Activated T-helper 17 cell treated with anti-CD3 and anti-CD28 coated beads, Interleukin-2, amount 50 U/mL, for 72 hours (primary cell): Measurements from ENCODE around the gene KRT24. TPM values are rescaled to one million over a fixed set of nuclear protein-coding genes. Genes with fewer than 3 reads are reported as not detected.

Experiments
- ATAC-seq: fragments of 150-1000 bp; cut with Tn5 transposase; replicated peaks from 2 replicates; pipeline ENCODE4 v1.10.0; 2021; ENCODE audit warnings: mild to moderate bottlenecking, moderate library complexity
- H3K27ac Mint-ChIP-seq: one replicate; pipeline ENCODE4 v1.8.0; 2022; ENCODE audit warnings: mixed read lengths
- H3K27me3 Mint-ChIP-seq: one replicate; pipeline ENCODE4 v1.8.0; 2022; ENCODE audit warnings: mixed read lengths
- H3K36me3 Mint-ChIP-seq: one replicate; pipeline ENCODE4 v1.8.0; 2022; ENCODE audit warnings: low read depth, mild to moderate bottlenecking, mixed read lengths
- H3K4me1 Mint-ChIP-seq: one replicate; pipeline ENCODE4 v1.8.0; 2022; ENCODE audit warnings: mixed read lengths
- H3K4me3 Mint-ChIP-seq: one replicate; pipeline ENCODE4 v1.8.0; 2022; ENCODE audit warnings: mild to moderate bottlenecking, mixed read lengths
- H3K9me3 Mint-ChIP-seq: one replicate; pipeline ENCODE4 v1.8.0; 2022; ENCODE audit warnings: mixed read lengths
- total RNA-seq, 2 donors: library from RNA; stranded (reverse); gene quantifications; one replicate each; pipeline ENCODE4 v1.2.3, GENCODE V29; 2022

Gene KRT24
- total RNA-seq, 2 donors from 2014 or later = not detected

- no peak for ATAC-seq
- no peaks in the 10 kb centered on the region for H3K36me3 Mint-ChIP-seq
- H3K4me3 Mint-ChIP-seq = no peak overlapping the region
- peaks cover 14% of the 10 kb centered on the region for H3K27me3 Mint-ChIP-seq
- H3K9me3 Mint-ChIP-seq = no peaks in the 10 kb centered on the region
- no peaks in the 10 kb centered on the region for H3K4me1 Mint-ChIP-seq
- H3K27ac Mint-ChIP-seq = no peak overlapping the region
These were observed 4.2 kb upstream of the KRT24 start for GRCh38 chr17:40707745-40708144.

DNA sequence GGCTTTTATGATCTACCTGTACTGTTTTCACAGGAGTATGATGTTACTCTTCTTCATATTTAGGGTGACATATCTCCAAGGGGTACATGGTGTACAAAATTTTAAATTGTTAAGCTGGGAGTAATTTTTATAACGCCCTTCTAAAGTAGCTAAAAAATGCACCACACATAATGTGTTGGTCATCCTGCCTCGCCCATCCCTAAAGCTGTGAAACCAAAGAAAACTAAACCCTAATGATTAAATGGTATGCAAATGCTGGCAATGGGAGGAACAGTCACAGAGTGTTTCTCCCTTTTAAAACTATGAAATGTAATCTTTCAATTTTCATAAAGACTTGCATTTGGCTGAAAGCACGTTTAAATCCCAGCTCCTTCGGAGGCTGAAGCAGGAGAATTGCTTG lies 2.0 kb upstream of the KRT24 start:
- H3K36me3 Mint-ChIP-seq = no peaks in the 10 kb centered on the region
- ATAC-seq = no peak
- H3K4me1 Mint-ChIP-seq = no peaks in the 10 kb centered on the region
- H3K4me3 Mint-ChIP-seq = no peak overlapping the region
- no peak overlapping the region for H3K27ac Mint-ChIP-seq
- H3K27me3 Mint-ChIP-seq = peaks cover 15% of the 10 kb centered on the region
- H3K9me3 Mint-ChIP-seq = no peaks in the 10 kb centered on the region

GRCh38 chr17:40702271-40702670 lies 1.3 kb downstream of the KRT24 start:
- H3K27me3 Mint-ChIP-seq = peaks cover 16% of the 10 kb centered on the region
- ATAC-seq = no peak
- H3K36me3 Mint-ChIP-seq = no peaks in the 10 kb centered on the region
- H3K4me1 Mint-ChIP-seq = no peaks in the 10 kb centered on the region
- H3K9me3 Mint-ChIP-seq = no peaks in the 10 kb centered on the region
- no peak overlapping the region for H3K27ac Mint-ChIP-seq
- no peak overlapping the region for H3K4me3 Mint-ChIP-seq

DNA sequence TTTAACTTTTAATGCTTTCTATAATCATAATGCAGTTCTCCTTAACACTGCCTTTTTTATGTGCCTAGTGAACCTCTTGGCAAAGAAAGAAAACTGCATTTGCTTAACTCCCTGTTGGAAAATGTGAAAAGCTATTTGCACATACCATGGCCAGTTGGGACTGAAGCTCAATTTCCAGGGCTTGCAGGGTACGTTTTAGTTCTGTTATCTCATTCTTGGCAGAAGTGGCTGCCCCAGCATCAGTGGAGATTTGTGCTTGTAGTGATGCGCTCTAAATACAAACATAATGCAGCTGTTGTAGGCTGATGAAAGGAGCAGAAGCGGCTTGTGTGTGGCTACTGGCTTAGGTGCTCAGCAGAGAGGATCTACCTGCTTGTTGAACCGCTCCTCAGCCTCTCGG lies 3.7 kb downstream of the KRT24 start:
- H3K4me1 Mint-ChIP-seq = peaks cover 3% of the 10 kb centered on the region
- H3K36me3 Mint-ChIP-seq = no peaks in the 10 kb centered on the region
- no peak for ATAC-seq
- H3K27ac Mint-ChIP-seq = no peak overlapping the region
- H3K9me3 Mint-ChIP-seq = no peaks in the 10 kb centered on the region
- H3K27me3 Mint-ChIP-seq = peaks cover 20% of the 10 kb centered on the region
- H3K4me3 Mint-ChIP-seq = no peak overlapping the region

DNA sequence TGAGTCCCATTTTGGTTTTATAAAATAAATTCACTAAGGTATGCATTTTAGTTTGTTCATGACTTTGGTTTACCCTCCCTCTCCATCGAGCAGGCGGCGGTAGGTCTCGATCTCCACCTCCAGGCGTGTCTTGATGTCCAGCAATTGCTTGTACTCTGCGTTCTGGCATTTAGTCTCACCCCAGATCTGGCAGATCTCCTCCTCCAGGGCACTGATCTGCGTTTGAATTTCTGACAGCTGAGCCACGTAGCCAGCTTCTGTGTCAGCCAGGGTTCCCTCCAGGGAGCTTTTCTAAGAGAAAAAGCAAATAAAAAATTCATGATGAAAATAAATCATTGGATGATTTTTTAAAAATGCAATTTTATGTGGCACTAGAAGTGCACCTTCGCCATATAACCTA lies 4.2 kb downstream of the KRT24 start:
- Mint-ChIP-seq H3K4me3 (no peak overlapping the region), H3K27me3 (peaks cover 16% of the 10 kb centered on the region), H3K4me1 (peaks cover 3% of the 10 kb centered on the region), H3K36me3 (no peaks in the 10 kb centered on the region), H3K27ac (no peak overlapping the region), H3K9me3 (no peaks in the 10 kb centered on the region)
- no peak for ATAC-seq

GRCh38 chr17:40697297-40697696 lies 6.3 kb downstream of the KRT24 start:
- no peak overlapping the region for H3K4me3 Mint-ChIP-seq
- no peak for ATAC-seq
- H3K27ac Mint-ChIP-seq = no peak overlapping the region
- H3K27me3 Mint-ChIP-seq = peaks cover 10% of the 10 kb centered on the region
- H3K36me3 Mint-ChIP-seq = no peaks in the 10 kb centered on the region
- peaks cover 3% of the 10 kb centered on the region for H3K4me1 Mint-ChIP-seq
- H3K9me3 Mint-ChIP-seq = no peaks in the 10 kb centered on the region

- H3K27ac Mint-ChIP-seq = no peak overlapping the region
- H3K36me3 Mint-ChIP-seq = no peaks in the 10 kb centered on the region
- ATAC-seq = no peak
- H3K9me3 Mint-ChIP-seq = no peaks in the 10 kb centered on the region
- H3K27me3 Mint-ChIP-seq = peaks cover 13% of the 10 kb centered on the region
- no peak overlapping the region for H3K4me3 Mint-ChIP-seq
- H3K4me1 Mint-ChIP-seq = peaks cover 3% of the 10 kb centered on the region
These were observed 6.9 kb downstream of the KRT24 start for GRCh38 chr17:40696651-40697072.

GRCh38 chr17:40695874-40696472 lies 7.6 kb downstream of the KRT24 start:
- no peak overlapping the region for H3K27ac Mint-ChIP-seq
- H3K36me3 Mint-ChIP-seq = no peaks in the 10 kb centered on the region
- no peaks in the 10 kb centered on the region for H3K9me3 Mint-ChIP-seq
- ATAC-seq = no peak
- peaks cover 3% of the 10 kb centered on the region for H3K4me1 Mint-ChIP-seq
- no peak overlapping the region for H3K4me3 Mint-ChIP-seq
- peaks cover 14% of the 10 kb centered on the region for H3K27me3 Mint-ChIP-seq

GRCh38 chr17:40694584-40694983 lies 9.0 kb downstream of the KRT24 start:
- H3K4me3 Mint-ChIP-seq = no peak overlapping the region
- H3K27me3 Mint-ChIP-seq = peaks cover 14% of the 10 kb centered on the region
- no peak for ATAC-seq
- no peaks in the 10 kb centered on the region for H3K36me3 Mint-ChIP-seq
- peaks cover 3% of the 10 kb centered on the region for H3K4me1 Mint-ChIP-seq
- H3K9me3 Mint-ChIP-seq = no peaks in the 10 kb centered on the region
- H3K27ac Mint-ChIP-seq = no peak overlapping the region

DNA sequence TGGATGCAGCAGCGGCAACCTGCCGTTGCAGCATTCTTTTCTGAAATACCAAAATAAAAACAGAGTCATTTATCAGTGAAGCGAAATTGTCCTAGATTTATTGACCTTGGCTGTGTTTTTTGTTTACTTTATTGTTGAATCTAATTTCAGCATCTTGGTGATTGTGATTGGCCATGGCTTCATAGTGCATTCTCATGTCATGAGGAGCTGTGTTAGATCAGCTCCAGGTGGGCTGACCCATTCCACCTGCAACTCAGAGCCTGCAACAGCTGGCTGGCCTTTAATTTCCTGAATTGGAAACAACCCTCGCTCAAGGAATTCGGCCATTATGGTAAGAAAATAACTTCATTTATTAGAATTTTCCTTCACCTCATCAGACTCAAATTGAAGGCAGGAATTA lies 16.4 kb downstream of the KRT24 start:
- Mint-ChIP-seq H3K9me3 (no peaks in the 10 kb centered on the region), H3K27ac (no peak overlapping the region), H3K27me3 (peaks cover 4% of the 10 kb centered on the region), H3K4me3 (no peak overlapping the region), H3K36me3 (no peaks in the 10 kb centered on the region), H3K4me1 (no peaks in the 10 kb centered on the region)
- ATAC-seq = no peak

DNA sequence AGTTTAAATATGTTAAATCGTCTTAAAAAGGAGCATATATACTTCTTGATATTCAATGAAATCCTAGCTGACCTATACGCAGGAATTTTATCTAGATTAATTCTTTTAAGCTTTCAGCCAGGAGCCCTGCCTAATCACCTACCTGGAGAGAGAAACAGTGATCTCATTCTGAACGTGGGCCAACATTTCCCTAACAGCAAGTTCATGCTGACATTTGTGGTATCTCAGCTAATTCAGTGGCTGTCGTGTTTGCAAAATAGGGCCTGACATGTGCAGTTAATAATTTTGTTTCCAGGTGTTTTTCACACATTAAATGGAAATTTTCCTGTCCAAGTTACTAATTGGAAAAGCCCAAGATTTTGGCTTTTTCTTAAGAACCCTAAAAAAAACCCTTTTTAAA lies 17.4 kb downstream of the KRT24 start:
- no peak for ATAC-seq
- Mint-ChIP-seq H3K4me3 (no peak overlapping the region), H3K27ac (no peak overlapping the region), H3K9me3 (no peaks in the 10 kb centered on the region), H3K36me3 (no peaks in the 10 kb centered on the region), H3K4me1 (no peaks in the 10 kb centered on the region), H3K27me3 (no peaks in the 10 kb centered on the region)

- H3K4me3 Mint-ChIP-seq = no peak overlapping the region
- H3K27ac Mint-ChIP-seq = no peak overlapping the region
- H3K36me3 Mint-ChIP-seq = no peaks in the 10 kb centered on the region
- no peaks in the 10 kb centered on the region for H3K4me1 Mint-ChIP-seq
- H3K9me3 Mint-ChIP-seq = no peaks in the 10 kb centered on the region
- ATAC-seq = no peak
- H3K27me3 Mint-ChIP-seq = peaks cover 17% of the 10 kb centered on the region
These were observed 22.6 kb downstream of the KRT24 start for GRCh38 chr17:40680998-40681397.

GRCh38 chr17:40679523-40679907 lies 24.0 kb downstream of the KRT24 start:
- Mint-ChIP-seq H3K9me3 (no peaks in the 10 kb centered on the region), H3K27ac (no peak overlapping the region), H3K4me3 (no peak overlapping the region), H3K4me1 (no peaks in the 10 kb centered on the region), H3K27me3 (peaks cover 19% of the 10 kb centered on the region), H3K36me3 (no peaks in the 10 kb centered on the region)
- ATAC-seq = no peak

GRCh38 chr17:40678902-40679522 lies 24.5 kb downstream of the KRT24 start:
- H3K36me3 Mint-ChIP-seq = no peaks in the 10 kb centered on the region
- no peaks in the 10 kb centered on the region for H3K4me1 Mint-ChIP-seq
- no peak for ATAC-seq
- no peaks in the 10 kb centered on the region for H3K9me3 Mint-ChIP-seq
- H3K27ac Mint-ChIP-seq = no peak overlapping the region
- no peak overlapping the region for H3K4me3 Mint-ChIP-seq
- peaks cover 22% of the 10 kb centered on the region for H3K27me3 Mint-ChIP-seq

DNA sequence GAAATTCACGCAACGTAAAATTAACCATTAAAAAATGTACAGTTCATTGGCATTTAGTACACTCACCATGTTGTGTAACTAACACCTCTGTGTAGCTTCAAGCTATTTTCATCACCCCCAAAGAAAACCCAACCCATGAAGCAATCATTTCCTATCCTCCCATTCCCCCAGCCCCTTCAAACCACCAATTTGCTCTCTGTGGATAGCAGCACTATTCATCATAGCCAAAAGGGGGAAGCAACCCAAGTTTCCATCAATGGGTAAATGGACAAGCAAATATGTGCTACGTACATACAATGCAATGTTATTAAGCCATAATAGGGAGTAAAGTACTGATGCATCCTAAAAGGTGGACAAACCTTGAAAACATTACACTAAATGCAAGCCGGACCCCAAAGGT lies 27.6 kb downstream of the KRT24 start:
- no peaks in the 10 kb centered on the region for H3K36me3 Mint-ChIP-seq
- no peaks in the 10 kb centered on the region for H3K4me1 Mint-ChIP-seq
- no peak overlapping the region for H3K27ac Mint-ChIP-seq
- H3K4me3 Mint-ChIP-seq = no peak overlapping the region
- H3K27me3 Mint-ChIP-seq = peaks cover 23% of the 10 kb centered on the region
- no peaks in the 10 kb centered on the region for H3K9me3 Mint-ChIP-seq
- no peak for ATAC-seq

- Mint-ChIP-seq H3K36me3 (no peaks in the 10 kb centered on the region), H3K27me3 (peaks cover 19% of the 10 kb centered on the region), H3K9me3 (no peaks in the 10 kb centered on the region), H3K27ac (no peak overlapping the region), H3K4me3 (no peak overlapping the region), H3K4me1 (no peaks in the 10 kb centered on the region)
- no peak for ATAC-seq
These were observed 30.9 kb downstream of the KRT24 start for GRCh38 chr17:40672654-40673053.
